Right cardiac atrium (tissue), 5 donors: ENCODE data around the gene SH2D2A. TPM values are rescaled to one million over a fixed set of nuclear protein-coding genes. Genes with fewer than 3 reads are reported as not detected.

Source experiments
- ATAC-seq, 2 donors: fragments of 200-7000 bp; cut with Tn5 transposase; one replicate each; pipeline versions ENCODE4 v1.8.0 to v1.9.1; 2020; ENCODE audit warnings: moderate library complexity in 2 of 2, mild to moderate bottlenecking in 1 of 2
- DNase-seq, 3 donors: peaks; one replicate each; pipeline ENCODE4 v3.0.0-alpha.2; 2020
- H3K27ac ChIP-seq: one replicate; pipeline ENCODE4 v1.5.1; 2013; ENCODE audit warnings: mild to moderate bottlenecking, low read length, control low read depth, moderate library complexity
- H3K27me3 ChIP-seq: one replicate; pipeline ENCODE4 v1.6.1; 2013; ENCODE audit not compliant: control insufficient read depth, insufficient read depth
- H3K4me1 ChIP-seq: one replicate; pipeline ENCODE4 v1.6.1; 2013; ENCODE audit warnings: low read length; ENCODE audit not compliant: control insufficient read depth, insufficient read depth
- H3K4me3 ChIP-seq: one replicate; pipeline ENCODE4 v1.5.1; 2013; ENCODE audit warnings: low read length, control low read depth
- H3K9me3 ChIP-seq: one replicate; pipeline ENCODE4 v1.6.1; 2013; ENCODE audit warnings: low read length; ENCODE audit not compliant: control insufficient read depth
- WGBS: extraction: QIAGEN DNeasy Blood & Tissue Kit; methylation state at CpG from one replicate; pipeline ENCODE4 v1.1.7; 2013; 5-methylcytosine and 5-hydroxymethylcytosine counted together
- intact Hi-C, 4 donors: fragments of 100-400 bp; cut with DNase I; formaldehyde crosslinking; loops; one replicate each; pipeline versions ENCODE4 v1.11.0 to v1.14.0; 2022 to 2023
- polyA plus RNA-seq: library from polyadenylated mRNA; stranded (reverse); fragments of 200-250 nt; gene quantifications from one replicate; pipeline ENCODE4 v1.2.3, GENCODE V29; 2013
- total RNA-seq, 4 donors: library from RNA; stranded (reverse); fragmentation: NEBNext Ultra II Directional; extraction: Animal tissue kit (Norgen Biotek cat#: 25700); gene quantifications; one replicate each; pipeline ENCODE4 v1.2.1, GENCODE V29; 2021
- donor health status: healthy with polysubstance abuse.
- donor health status: DM: no; HTN: yes; CAD: no.
- donor health status: DM: no; HTN: no; CAD: no.
- donor health status: DM: no; HTN: yes; CAD: no; lungs with severe emphysema.
- donor health status: DM: yes; HTN: yes; CAD: no.

Gene SH2D2A
- total and polyA plus RNA-seq, 5 donors = 0.93 to 6.3 (median 2.0) TPM

DNA sequence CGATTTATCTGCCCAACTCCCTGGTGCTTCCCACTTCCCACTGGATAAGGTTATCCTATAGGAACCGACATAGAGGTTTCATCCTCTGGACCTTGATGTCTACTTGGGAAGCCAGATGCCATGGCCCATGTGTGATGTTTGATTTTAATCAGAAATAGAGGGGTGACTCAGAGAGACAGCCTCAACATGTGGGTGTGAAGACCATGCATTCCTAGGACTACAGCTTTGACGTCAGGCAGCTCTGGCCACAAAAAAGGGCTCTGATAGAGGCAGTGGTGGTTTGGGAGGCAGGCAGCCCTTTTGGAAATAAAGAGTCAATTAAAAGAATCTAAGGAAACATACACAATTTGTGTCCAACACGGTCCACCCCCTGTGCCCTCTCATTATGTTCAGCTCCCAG lies 5.2 kb upstream of the SH2D2A start:
- intact Hi-C loops = no loop called here
- ATAC-seq (no peak), DNase-seq (no peak)
- H3K9me3 ChIP-seq = no peaks in the 10 kb centered on the region
- no peak overlapping the region for H3K27ac ChIP-seq
- no peak overlapping the region for H3K4me3 ChIP-seq
- WGBS = 64% methylated on average over 4 of the region's 4 CpGs
- no peaks in the 10 kb centered on the region for H3K4me1 ChIP-seq
- no peaks in the 10 kb centered on the region for H3K27me3 ChIP-seq

DNA sequence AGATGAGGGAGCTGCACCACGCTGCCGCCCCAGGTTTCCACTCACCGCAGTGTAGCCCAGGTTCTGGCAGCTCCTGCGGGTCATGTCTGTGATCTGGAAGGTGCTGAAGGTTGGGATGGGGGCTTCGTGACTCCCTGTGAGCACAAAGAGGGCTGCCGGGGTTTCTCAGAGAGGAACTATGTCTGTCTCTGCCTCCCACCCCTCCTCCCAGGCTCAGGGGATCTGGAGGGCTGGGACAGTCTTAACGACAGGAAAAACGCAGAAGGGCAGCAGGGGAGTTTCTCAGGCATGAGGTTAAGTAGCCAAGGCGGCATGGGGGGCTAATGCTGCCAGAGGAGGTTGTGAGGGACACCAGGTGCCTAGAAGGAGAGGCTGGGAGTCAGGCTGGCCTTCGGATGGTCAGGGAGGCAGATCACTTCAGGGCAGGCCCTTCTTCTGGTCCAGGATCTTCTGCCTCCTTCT lies 656 bp downstream of the SH2D2A start:
- peak in 1 of 3 donors; percentile 53 for DNase-seq
- peak in 1 of 2 donors; percentile 5 for ATAC-seq
- Histone ChIP-seq H3K27ac (peak overlapping the region; percentile 57), H3K9me3 (no peaks in the 10 kb centered on the region), H3K4me3 (peak overlapping the region; percentile 22), H3K4me1 (peaks cover 4% of the 10 kb centered on the region), H3K27me3 (no peaks in the 10 kb centered on the region)
- WGBS = 47% methylated on average over 10 of the region's 10 CpGs
- intact Hi-C loops = no loop called here

DNA sequence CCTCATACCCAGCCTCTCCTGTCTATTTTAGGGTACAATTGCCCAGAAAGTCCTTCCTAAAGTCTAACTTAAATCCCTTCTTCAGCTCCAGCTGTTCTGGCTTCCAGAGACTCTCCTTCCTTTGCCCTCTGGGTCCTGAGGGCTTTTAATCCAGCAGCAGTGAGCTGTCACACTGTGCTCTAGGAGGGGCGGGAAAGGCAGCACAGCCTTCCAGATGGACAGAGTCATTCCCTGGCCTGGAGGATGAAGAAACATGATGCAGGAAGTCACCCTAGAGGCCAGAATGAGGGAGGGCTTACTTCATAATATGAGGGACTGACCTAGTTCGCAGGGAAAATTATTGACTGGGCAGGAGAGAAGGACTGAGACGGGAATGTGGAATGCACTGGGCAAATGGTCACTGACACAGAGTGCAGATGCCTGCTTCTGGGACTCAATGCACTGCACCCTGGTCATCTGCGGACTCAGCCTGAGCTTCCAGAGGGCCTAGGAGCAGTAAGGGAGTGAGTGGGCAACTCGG lies 1.3 kb downstream of the SH2D2A start:
- H3K27me3 ChIP-seq = no peaks in the 10 kb centered on the region
- 53% methylated on average over 5 of the region's 5 CpGs for WGBS
- H3K9me3 ChIP-seq = no peaks in the 10 kb centered on the region
- ATAC-seq = peak; percentile 84 to 90
- peaks cover 4% of the 10 kb centered on the region for H3K4me1 ChIP-seq
- no peak overlapping the region for H3K4me3 ChIP-seq
- DNase-seq = peak; percentile 79 to 87 (median 79)
- peak overlapping the region; percentile 57 for H3K27ac ChIP-seq
- intact Hi-C loops = no loop called here

DNA sequence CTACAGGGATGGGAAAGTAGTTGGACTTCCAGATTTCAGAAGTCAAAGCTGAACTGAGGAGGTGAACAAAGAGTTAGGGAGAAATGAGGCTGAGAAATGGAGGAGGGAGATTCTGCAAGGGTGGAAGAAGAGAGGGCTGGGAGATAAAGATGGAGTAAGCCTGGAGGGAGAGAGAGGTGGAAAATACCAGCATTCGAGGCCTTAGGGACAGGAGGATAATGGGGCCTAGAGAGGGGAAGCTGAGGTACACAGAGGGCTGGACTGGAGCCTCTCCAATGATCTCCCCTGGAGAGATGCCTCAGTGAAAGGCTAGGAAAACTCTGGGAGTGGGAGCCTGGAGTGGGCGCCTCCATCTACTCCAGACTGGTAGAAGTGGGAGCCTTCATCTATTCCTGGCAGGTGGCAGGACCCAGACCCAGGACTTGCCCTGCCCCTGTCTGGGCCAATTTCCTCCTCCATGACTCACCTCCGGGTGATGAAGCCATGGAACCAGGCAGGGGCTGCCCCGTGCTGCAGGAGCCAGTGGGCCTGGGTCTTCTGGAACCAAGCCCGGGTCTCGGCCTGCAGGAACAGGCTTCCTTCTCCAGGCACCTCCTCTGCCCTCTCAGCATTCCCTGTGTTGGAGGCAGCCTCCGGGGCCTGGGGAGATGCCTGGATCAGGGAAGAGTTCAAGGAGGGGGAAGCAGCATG lies 1.9 kb downstream of the SH2D2A start:
- ATAC-seq (peak in 1 of 2 donors; percentile 8), DNase-seq (peak in 1 of 3 donors; percentile 65)
- Histone ChIP-seq H3K27ac (peak overlapping the region; percentile 57), H3K27me3 (no peaks in the 10 kb centered on the region), H3K4me3 (no peak overlapping the region), H3K9me3 (no peaks in the 10 kb centered on the region), H3K4me1 (peaks cover 4% of the 10 kb centered on the region)
- 79% methylated on average over 7 of the region's 7 CpGs for WGBS
- intact Hi-C loops = no loop called here

DNA sequence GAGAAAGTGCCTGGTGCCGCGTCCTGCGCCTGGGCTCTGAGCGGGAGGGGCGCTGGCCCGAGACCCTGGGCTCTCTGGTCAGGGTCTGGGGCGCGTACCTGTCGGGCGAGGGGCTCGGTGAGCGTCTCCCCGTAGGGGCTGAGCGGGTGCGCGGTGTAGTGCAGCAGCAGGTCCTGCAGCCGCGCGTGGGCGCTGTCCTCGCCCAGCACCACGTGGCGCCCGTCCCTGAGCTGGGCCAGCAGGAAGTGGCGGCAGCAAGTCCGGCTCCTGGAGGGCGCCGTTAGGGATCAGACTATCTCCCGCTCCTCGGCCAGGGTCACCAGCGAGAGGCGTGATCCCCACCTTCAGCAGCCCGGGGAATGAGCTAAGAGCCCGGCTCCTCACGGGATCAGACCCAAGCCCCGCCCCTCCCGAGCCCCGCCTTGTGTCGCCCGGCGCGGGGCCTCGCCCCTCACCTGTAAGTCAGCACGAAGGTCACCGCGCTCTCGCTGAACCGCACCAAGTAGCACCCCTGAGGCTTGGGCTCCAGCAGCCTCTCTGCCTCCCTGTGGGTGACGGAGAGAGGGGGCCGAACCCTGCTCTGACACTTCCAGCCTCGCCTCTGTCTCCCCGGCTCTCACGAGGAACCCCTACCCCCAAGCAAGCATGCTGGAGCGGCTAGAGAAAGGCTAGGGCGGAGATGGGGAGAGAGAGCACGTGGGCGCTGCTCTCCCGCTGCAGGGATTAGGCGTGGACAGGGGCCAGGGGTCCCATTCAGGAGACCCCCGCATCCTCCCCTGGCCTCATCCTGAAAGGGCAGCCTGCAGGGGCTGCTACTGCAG lies 2.7 kb downstream of the SH2D2A start:
- H3K4me1 ChIP-seq = peaks cover 4% of the 10 kb centered on the region
- H3K27ac ChIP-seq = no peak overlapping the region
- 10% methylated on average over 60 of the region's 60 CpGs for WGBS
- ATAC-seq (peak; percentile 51 to 76), DNase-seq (peak; percentile 72 to 89 (median 85))
- no peaks in the 10 kb centered on the region for H3K27me3 ChIP-seq
- no peaks in the 10 kb centered on the region for H3K9me3 ChIP-seq
- intact Hi-C loops = no loop called here
- peak overlapping the region; percentile 33 for H3K4me3 ChIP-seq

DNA sequence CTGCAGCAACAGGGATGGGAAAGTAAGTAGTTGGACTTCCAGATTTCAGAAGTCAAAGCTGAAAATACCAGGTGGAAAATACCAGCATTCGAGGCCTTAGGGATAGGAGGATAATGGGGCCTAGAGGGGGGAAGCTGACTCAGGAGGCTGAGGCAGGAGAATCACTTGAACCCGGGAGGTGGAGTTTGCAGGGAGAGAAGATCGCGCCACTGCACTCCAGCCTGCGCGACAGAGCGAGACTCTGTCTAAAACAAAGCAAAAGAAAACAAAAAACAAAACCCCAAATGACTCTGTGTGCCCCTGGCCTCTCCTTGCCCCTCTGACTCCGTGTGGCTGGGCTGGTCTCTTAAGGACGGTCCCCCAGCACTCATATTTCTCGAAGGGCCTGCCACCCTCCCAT lies 3.4 kb downstream of the SH2D2A start:
- H3K4me1 ChIP-seq = peaks cover 4% of the 10 kb centered on the region
- no peak overlapping the region for H3K27ac ChIP-seq
- no peaks in the 10 kb centered on the region for H3K27me3 ChIP-seq
- intact Hi-C loops = no loop called here
- WGBS = 45% methylated on average over 10 of the region's 10 CpGs
- ATAC-seq (no peak), DNase-seq (no peak)
- H3K9me3 ChIP-seq = no peaks in the 10 kb centered on the region
- peak overlapping the region; percentile 33 for H3K4me3 ChIP-seq

DNA sequence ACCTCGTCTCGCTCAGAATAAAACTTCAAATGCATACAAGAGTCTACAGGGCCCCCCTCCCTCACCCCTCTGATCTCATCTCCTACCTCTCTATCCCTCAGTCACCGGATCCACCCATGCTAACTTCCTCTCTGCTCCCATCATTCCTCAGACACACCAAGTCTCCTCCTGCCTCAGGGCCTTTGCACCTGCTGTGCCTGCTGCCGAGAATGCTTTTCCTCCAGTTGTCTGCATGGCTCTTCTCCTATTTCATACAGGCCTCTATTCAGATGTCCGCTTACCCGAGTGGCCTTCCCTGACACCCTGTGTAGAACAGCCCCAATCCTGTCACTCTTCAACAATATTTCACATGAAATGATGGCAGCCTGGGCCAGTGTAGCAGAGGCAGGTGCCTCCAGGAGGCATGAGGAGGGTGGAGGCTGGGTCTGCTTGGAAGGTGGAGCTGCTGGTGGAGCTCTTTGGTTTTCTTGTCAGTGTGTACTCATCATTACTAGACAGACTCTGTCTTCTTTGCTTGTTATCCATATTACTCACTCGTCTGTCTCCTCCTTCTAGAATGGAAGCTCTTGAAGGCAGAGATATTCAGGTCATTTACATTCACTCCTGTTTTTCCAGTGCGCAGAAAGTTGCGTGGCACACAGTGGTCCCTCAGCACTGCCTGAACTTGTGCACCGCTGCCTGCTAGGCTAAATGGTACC lies 4.2 kb downstream of the SH2D2A start:
- 97% methylated on average over 10 of the region's 10 CpGs for WGBS
- H3K27ac ChIP-seq = no peak overlapping the region
- DNase-seq = no peak
- no peaks in the 10 kb centered on the region for H3K9me3 ChIP-seq
- no peaks in the 10 kb centered on the region for H3K27me3 ChIP-seq
- no peak overlapping the region for H3K4me3 ChIP-seq
- peaks cover 4% of the 10 kb centered on the region for H3K4me1 ChIP-seq
- intact Hi-C loops = no loop called here
- ATAC-seq = no peak

DNA sequence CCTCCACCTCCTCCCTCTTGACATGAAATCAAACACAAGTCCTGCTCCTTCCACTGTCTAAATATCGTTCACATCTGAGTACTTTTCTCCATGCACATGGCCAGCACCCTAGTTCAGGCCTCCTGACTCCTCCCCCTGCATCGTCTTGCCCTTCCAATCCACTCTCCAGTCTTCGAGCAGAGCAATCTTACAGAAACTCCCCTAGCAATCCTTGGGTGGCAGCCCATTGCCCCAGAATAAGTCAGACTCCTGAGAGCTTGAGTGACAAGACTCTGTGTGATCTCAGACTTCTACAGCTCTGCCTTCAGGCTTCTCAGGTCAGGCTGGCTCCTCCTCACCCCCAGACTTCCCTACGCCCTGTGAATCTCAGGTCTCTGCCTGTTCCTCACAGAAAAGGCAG lies 5.5 kb downstream of the SH2D2A start:
- H3K4me3 ChIP-seq = no peak overlapping the region
- 63% methylated on average over 4 of the region's 4 CpGs for WGBS
- H3K9me3 ChIP-seq = no peaks in the 10 kb centered on the region
- intact Hi-C loops = no loop called here
- DNase-seq = no peak
- H3K4me1 ChIP-seq = peaks cover 4% of the 10 kb centered on the region
- ATAC-seq = no peak
- no peaks in the 10 kb centered on the region for H3K27me3 ChIP-seq
- H3K27ac ChIP-seq = no peak overlapping the region

DNA sequence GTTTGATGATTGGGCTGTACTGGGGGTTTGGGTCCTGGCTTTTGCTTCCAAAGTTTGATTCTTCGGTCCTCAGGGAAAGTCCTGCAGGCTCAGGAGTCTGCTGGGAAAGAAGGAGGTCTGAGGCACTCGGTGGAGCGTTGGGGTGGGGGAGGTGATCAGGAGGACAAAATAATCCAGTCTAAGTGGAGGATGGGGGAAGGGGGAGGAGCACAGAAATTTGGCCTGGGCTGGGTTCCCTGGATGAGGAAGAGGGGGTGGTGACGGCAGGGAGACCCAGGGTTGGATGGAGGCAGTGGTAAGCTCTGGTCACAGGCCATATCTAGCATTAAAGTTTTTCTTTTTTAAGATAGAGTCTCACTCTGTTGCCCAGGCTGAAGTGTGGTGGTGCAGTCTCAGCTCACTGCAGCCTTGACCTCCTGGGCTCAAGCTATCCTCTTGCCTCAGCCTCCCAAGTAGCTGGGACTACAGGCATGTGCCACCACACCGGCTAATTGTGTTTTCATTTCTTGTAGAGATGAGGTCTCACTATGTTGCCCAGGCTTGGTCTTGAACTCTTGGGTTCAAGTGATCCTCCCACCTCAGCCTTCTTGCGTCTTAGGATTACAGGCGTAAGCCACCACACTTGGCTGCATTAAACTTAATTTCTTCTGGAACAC lies 6.8 kb downstream of the SH2D2A start:
- 83% methylated on average over 7 of the region's 7 CpGs for WGBS
- intact Hi-C loops = no loop called here
- H3K27me3 ChIP-seq = no peaks in the 10 kb centered on the region
- ATAC-seq (no peak), DNase-seq (no peak)
- no peaks in the 10 kb centered on the region for H3K9me3 ChIP-seq
- peaks cover 4% of the 10 kb centered on the region for H3K4me1 ChIP-seq
- no peak overlapping the region for H3K27ac ChIP-seq
- no peak overlapping the region for H3K4me3 ChIP-seq

DNA sequence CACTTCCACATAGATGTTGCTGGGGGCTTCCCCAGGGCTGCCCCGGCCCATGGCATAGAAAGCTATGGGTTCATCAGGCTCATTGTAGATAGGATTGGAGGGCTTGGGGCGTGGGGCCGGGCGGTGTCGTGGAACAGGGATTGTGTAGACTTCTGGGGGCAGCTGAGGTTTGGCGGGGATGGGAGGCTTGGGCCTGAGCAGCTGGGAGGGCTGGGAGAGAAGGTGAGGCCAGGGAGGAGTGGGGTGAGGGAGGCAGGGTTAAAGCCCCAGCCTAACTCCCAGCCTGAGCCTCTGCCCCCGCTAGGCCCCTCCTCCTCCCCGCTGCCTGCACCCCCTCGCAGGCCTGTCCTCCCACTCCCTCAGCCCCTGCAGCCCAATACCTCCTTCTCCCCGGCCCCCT lies 7.4 kb downstream of the SH2D2A start:
- Histone ChIP-seq H3K9me3 (no peaks in the 10 kb centered on the region), H3K4me1 (peaks cover 4% of the 10 kb centered on the region), H3K27me3 (no peaks in the 10 kb centered on the region), H3K27ac (no peak overlapping the region), H3K4me3 (no peak overlapping the region)
- 94% methylated on average over 10 of the region's 10 CpGs for WGBS
- ATAC-seq = no peak
- DNase-seq = no peak
- intact Hi-C loops = no loop called here
